ENCODE measurements around the gene CD300H.

Gene CD300H

GRCh38 chr17:74605361-74605760 lies 38.1 kb upstream of the CD300H start:
- no peak overlapping the region for H3K4me3 ChIP-seq (replicated peaks; ENCODE audit: low read depth, low read length)
- TF ChIP-seq CTCF (IDR thresholded peaks at IDR 0.05; ENCODE audit: low read depth, low read length, missing control alignments) = no peak
- no peak for DNase-seq (ENCODE audit: extremely low read depth, low read depth)

- DNase-seq (ENCODE audit: extremely low read depth, low read depth) = no peak
These were observed 37.5 kb upstream of the CD300H start for GRCh38 chr17:74604761-74605160.

GRCh38 chr17:74604200-74604599 lies 36.9 kb upstream of the CD300H start:
- no peak overlapping the region for H3K4me3 ChIP-seq (replicated peaks; ENCODE audit: low read depth, low read length)
- no peak for DNase-seq (ENCODE audit: extremely low read depth, low read depth)
- TF ChIP-seq CTCF (IDR thresholded peaks at IDR 0.05; ENCODE audit: low read depth, low read length, missing control alignments) = no peak

More at GRCh38 chr17:74604761-74605160, 37.5 kb upstream of the CD300H start:
- TF ChIP-seq CTCF (IDR thresholded peaks at IDR 0.05; ENCODE audit: low read depth, low read length, missing control alignments) = no peak
- H3K4me3 ChIP-seq (replicated peaks; ENCODE audit: low read depth, low read length) = no peak overlapping the region

GRCh38 chr17:74603746-74604145 lies 36.4 kb upstream of the CD300H start:
- H3K4me3 ChIP-seq (replicated peaks; ENCODE audit: low read depth, low read length) = no peak overlapping the region
- DNase-seq (ENCODE audit: extremely low read depth, low read depth) = no peak
- no peak for TF ChIP-seq CTCF (IDR thresholded peaks at IDR 0.05; ENCODE audit: low read depth, low read length, missing control alignments)

- no peak for DNase-seq (ENCODE audit: extremely low read depth, low read depth)
- no peak overlapping the region for H3K4me3 ChIP-seq (replicated peaks; ENCODE audit: low read depth, low read length)
- TF ChIP-seq CTCF (IDR thresholded peaks at IDR 0.05; ENCODE audit: low read depth, low read length, missing control alignments) = no peak
These were observed 35.8 kb upstream of the CD300H start for GRCh38 chr17:74603037-74603635.

- DNase-seq (ENCODE audit: extremely low read depth, low read depth) = no peak
- H3K4me3 ChIP-seq (replicated peaks; ENCODE audit: low read depth, low read length) = no peak overlapping the region
- peak; percentile 55 for TF ChIP-seq CTCF (IDR thresholded peaks at IDR 0.05; ENCODE audit: low read depth, low read length, missing control alignments)
These were observed 34.7 kb upstream of the CD300H start for GRCh38 chr17:74601944-74602572.

Measured in HFF-Myc (cell line).